PC-9 (cell line): ENCODE data around the gene SLC25A52.

ENCODE experiments used
- CTCF ChIP-seq: fragments of 200-600 bp; sonication (generic); conservative IDR thresholded peaks from 2 replicates; pipeline ENCODE4 v1.6.1; 2017; ENCODE audit warnings: mixed run types, antibody characterized with exemption, mild to moderate bottlenecking, moderate library complexity
- EZH2 ChIP-seq: fragments of 200-600 bp; sonication (generic); IDR thresholded peaks from 2 replicates; pipeline ENCODE4 v1.8.0; 2017; ENCODE audit warnings: antibody characterized with exemption, low read depth

- TF ChIP-seq CTCF: no peak
- TF ChIP-seq EZH2: no peak
Measured at GRCh38 chr18:31773774-31774476, 13.2 kb upstream of the SLC25A52 start.
